Rectal smooth muscle tissue (tissue), 1 donor: ENCODE results near the gene ATP13A5.

Experiments
- H3K27ac ChIP-seq: one replicate; pipeline ENCODE4 v1.7.0; 2013; ENCODE audit warnings: low read depth, low read length, inconsistent platforms
- H3K27me3 ChIP-seq: one replicate; pipeline ENCODE4 v1.7.0; 2013; ENCODE audit warnings: low read length; ENCODE audit not compliant: control insufficient read depth, insufficient read depth
- H3K36me3 ChIP-seq: one replicate; pipeline ENCODE4 v1.7.0; 2013; ENCODE audit warnings: low read length; ENCODE audit not compliant: control insufficient read depth, insufficient read depth
- H3K4me1 ChIP-seq: one replicate; pipeline ENCODE4 v1.7.0; 2013; ENCODE audit warnings: low read length; ENCODE audit not compliant: control insufficient read depth, insufficient read depth
- H3K4me3 ChIP-seq: one replicate; pipeline ENCODE4 v1.7.0; 2013; ENCODE audit warnings: low read length
- H3K9ac ChIP-seq: one replicate; pipeline ENCODE4 v1.7.0; 2013; ENCODE audit warnings: low read length

The ATP13A5 gene, protein sequence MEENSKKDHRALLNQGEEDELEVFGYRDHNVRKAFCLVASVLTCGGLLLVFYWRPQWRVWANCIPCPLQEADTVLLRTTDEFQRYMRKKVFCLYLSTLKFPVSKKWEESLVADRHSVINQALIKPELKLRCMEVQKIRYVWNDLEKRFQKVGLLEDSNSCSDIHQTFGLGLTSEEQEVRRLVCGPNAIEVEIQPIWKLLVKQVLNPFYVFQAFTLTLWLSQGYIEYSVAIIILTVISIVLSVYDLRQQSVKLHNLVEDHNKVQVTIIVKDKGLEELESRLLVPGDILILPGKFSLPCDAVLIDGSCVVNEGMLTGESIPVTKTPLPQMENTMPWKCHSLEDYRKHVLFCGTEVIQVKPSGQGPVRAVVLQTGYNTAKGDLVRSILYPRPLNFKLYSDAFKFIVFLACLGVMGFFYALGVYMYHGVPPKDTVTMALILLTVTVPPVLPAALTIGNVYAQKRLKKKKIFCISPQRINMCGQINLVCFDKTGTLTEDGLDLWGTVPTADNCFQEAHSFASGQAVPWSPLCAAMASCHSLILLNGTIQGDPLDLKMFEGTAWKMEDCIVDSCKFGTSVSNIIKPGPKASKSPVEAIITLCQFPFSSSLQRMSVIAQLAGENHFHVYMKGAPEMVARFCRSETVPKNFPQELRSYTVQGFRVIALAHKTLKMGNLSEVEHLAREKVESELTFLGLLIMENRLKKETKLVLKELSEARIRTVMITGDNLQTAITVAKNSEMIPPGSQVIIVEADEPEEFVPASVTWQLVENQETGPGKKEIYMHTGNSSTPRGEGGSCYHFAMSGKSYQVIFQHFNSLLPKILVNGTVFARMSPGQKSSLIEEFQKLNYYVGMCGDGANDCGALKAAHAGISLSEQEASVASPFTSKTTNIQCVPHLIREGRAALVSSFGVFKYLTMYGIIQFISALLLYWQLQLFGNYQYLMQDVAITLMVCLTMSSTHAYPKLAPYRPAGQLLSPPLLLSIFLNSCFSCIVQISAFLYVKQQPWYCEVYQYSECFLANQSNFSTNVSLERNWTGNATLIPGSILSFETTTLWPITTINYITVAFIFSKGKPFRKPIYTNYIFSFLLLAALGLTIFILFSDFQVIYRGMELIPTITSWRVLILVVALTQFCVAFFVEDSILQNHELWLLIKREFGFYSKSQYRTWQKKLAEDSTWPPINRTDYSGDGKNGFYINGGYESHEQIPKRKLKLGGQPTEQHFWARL

DNA sequence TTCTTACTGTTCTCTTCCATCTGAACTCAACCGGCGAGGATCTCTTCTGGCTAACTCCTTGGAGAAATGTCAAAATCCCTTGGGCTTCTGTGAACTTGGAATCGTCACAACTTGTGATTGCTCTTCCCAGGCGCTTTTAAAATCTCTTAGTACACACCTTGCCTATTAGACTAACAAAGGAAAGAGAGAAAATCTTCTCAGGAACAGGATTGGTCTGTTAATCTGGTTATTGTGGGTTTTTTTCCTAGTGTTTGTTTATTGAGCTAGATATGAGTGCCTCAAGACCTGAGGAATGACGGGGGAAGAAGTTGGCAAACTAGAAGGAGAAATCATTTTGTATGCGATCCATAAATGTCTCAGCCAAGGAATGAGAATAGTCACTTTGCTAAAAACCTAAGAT lies at the start of gene ATP13A5:
Gene ATP13A5, minus strand, starts transcription at position 48 of the 400 bp plus-strand sequence. Its CDS starts 28 bp downstream, at position 20.
- Histone ChIP-seq H3K27me3 (no peaks in the 10 kb centered on the region), H3K4me3 (no peak within 1 kb of the TSS), H3K9ac (no peak within 1 kb of the TSS), H3K36me3 (no peaks in the 10 kb centered on the region), H3K4me1 (no peaks in the 10 kb centered on the region), H3K27ac (no peak within 1 kb of the TSS)

DNA sequence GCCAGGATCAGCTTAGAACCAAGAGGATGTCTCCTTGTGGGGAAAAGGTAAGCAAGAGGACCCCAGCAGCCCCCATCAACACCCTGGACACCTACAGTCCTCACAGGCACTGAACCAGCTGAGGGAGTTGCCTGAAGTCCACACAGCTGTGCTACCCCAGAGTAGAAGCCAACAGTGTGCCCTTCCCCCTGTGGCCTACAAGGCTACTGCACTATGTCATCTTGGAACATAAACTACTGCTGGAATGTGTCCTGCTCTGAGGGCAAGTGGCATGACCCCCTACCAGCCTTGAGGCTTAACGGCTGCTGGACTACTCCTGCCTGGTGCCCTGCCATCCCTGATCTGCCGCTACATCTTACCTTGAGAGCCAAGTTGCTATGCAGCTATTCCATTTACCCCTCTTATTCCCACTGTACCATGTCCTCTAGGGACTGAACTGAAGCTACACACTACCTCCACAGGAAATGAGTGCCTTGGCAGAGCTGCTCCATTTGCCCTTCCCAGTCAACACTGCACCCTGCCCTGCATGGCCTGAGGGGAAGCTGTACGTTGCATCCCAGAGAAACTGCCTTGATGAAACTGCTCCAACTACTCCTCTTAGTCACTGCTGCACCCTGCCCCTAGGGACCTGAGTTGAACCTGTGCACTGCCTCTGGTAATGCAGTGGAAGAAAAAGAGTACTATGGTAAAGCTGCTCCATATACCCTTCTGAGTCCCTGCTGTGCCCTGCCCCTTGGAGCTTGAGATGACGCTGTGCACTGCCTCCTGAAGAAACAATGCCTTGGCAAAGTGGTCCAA lies 40.2 kb upstream of the ATP13A5 start:
- Histone ChIP-seq H3K4me3 (no peak overlapping the region), H3K9ac (no peak overlapping the region), H3K36me3 (peaks cover 4% of the 10 kb centered on the region), H3K27ac (no peak overlapping the region), H3K4me1 (no peaks in the 10 kb centered on the region), H3K27me3 (no peaks in the 10 kb centered on the region)

DNA sequence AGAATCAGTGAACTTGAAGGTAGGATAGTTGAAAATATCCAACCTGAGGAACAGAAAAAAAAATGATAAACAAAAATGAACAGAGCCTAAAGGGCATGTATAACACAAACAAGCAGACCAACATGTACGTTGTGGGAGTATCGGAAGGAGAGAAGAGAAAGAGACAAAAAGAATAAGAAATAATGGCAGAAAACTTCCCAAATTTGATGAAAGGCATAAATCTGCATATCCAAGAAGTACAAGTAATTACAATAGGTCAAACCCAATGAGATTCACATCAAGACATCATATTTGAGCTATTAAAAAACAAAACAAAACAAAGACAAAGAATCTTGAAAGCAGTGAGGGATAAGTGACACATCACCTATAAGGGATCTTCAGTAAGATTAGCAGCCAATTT lies 38.1 kb upstream of the ATP13A5 start:
- Histone ChIP-seq H3K4me3 (no peak overlapping the region), H3K36me3 (peaks cover 4% of the 10 kb centered on the region), H3K27me3 (no peaks in the 10 kb centered on the region), H3K4me1 (no peaks in the 10 kb centered on the region), H3K9ac (no peak overlapping the region), H3K27ac (no peak overlapping the region)

DNA sequence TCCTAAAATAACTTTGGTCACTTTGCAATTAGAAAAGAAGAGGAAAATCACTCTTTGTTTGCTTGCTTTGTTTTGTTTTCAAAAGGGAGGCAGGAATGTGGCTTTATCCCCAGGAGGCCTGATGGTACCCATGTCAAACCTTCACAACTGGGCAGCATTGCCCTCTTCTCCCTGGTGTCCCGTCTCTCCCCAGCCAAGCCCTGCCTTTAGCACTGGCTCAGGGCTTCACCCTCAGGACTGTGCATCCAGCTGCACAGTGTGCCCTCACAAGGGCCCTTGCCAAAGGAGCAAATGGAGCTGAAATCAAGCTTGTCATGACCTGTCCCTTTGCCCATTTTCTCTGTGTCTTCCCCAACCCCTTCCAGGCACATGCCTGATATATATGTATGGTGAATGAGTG lies 29.1 kb upstream of the ATP13A5 start:
- no peaks in the 10 kb centered on the region for H3K27me3 ChIP-seq
- no peak overlapping the region for H3K9ac ChIP-seq
- no peak overlapping the region for H3K4me3 ChIP-seq
- no peak overlapping the region for H3K27ac ChIP-seq
- no peaks in the 10 kb centered on the region for H3K4me1 ChIP-seq
- H3K36me3 ChIP-seq = no peaks in the 10 kb centered on the region

DNA sequence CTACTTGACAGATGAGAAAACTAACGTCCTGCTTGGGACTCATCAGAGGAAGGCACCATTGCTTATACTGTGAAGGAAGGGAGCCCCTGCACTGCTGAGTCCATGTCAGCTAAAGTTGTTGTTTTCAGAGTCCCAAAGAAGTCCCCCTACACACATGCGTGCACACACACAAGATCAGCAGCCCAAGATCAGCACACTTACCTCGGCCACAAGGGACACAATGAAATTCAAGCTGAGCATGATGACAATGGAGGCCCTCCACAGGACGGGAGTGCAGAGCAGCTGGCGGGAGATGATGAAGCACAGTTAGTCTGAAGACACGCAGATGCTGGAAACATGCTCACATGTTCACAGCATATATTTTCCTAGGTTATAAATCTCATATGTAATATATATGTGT lies 28.6 kb upstream of the ATP13A5 start:
- no peak overlapping the region for H3K4me3 ChIP-seq
- no peaks in the 10 kb centered on the region for H3K27me3 ChIP-seq
- H3K27ac ChIP-seq = no peak overlapping the region
- H3K4me1 ChIP-seq = no peaks in the 10 kb centered on the region
- H3K9ac ChIP-seq = no peak overlapping the region
- no peaks in the 10 kb centered on the region for H3K36me3 ChIP-seq

DNA sequence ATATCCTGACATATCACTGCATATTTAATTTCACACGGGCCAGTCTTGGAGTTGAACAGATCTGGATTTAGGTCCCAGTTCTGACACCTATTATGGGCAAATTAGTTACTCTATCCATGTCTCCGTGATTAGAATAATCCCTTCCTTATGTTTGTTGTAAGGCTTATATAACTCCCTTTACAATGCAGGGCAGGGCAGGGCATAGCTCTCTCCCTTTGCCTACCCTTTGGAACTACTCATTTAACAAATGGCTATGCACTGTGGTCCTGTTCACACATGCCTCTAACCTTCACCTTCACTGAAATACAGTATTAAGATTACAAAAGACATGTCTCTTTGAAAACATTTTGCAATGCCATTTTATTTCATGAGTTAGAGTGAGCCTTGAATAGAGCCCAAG lies 24.8 kb upstream of the ATP13A5 start:
- no peaks in the 10 kb centered on the region for H3K4me1 ChIP-seq
- no peak overlapping the region for H3K27ac ChIP-seq
- H3K27me3 ChIP-seq = no peaks in the 10 kb centered on the region
- H3K9ac ChIP-seq = no peak overlapping the region
- no peaks in the 10 kb centered on the region for H3K36me3 ChIP-seq
- no peak overlapping the region for H3K4me3 ChIP-seq

DNA sequence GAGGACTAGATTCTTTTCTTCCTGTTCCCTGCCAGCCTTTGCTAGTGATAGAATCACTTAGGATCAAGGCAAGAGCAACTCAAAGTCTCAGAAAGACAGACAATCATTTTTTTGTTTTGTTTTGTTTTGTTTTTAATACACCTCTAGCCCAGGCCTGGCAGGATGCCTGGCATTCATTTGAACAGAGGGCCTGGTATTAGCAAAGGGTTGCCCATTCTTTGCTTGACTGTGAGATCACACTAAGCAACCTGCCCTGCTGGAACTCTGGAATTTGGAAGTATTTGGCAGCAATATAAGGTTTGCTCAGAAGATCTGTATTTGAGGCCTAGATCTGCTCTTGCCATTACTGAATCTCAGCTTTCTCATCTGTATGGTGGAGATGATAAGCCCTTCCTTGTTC lies 21.8 kb upstream of the ATP13A5 start:
- H3K9ac ChIP-seq = no peak overlapping the region
- no peaks in the 10 kb centered on the region for H3K4me1 ChIP-seq
- H3K4me3 ChIP-seq = no peak overlapping the region
- no peaks in the 10 kb centered on the region for H3K36me3 ChIP-seq
- H3K27ac ChIP-seq = no peak overlapping the region
- no peaks in the 10 kb centered on the region for H3K27me3 ChIP-seq

DNA sequence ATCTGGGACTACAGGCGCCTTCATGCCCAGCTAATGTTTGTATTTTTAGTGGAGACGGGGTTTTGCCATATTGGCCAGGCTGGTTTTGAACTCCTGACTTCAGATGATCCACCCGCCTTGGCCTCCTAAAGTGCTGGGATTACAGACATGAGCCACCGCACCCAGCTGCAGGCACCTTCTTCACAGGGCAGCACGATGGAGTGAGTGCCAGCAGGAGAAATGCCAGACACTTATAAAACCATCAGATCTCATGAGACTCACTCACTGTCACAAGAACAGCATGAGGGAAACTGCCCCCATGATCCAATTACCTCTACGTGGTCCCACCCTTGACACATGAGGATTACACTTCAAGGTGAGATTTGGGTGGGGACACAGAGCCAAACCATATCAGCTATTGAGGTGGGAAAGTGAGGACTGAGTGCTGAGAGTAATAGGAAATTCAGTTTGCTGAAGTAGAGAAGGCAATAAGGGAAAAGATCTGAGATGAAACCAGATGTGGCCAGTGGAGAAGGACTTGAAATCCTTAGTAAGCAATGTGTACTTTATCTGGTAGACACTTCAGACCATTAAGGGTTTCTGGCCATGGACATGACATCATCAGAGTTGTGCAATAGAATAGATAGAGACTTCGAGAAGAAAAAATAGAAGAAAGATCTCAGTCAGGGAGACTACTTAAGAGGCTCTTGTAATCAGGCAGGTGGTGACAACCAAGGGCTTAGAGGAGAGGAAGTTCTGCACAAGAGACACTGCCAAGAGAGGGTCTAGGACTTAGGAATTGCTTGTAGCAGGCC lies 18.1 kb upstream of the ATP13A5 start:
- no peak overlapping the region for H3K9ac ChIP-seq
- no peaks in the 10 kb centered on the region for H3K27me3 ChIP-seq
- no peak overlapping the region for H3K27ac ChIP-seq
- H3K36me3 ChIP-seq = no peaks in the 10 kb centered on the region
- H3K4me1 ChIP-seq = no peaks in the 10 kb centered on the region
- H3K4me3 ChIP-seq = no peak overlapping the region

DNA sequence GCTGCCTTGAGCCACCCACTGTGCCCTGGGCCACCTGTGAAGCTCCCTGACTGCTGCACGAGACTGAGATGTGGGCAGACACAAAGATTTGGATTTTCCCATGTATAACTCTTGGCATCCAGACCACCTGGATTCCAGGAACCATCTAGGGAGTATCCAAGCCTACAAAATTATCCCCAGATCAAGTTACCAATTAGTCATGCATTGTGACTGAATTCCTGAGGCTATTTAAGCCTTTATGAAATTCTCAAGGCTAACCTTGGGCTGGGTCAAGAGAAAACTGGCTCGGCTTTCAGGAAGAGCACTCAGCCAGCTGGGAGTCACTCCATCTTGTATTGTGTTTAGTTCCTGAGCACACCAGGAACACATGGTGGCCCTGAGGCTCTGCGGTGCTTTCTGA lies 13.3 kb upstream of the ATP13A5 start:
- no peaks in the 10 kb centered on the region for H3K36me3 ChIP-seq
- H3K27me3 ChIP-seq = no peaks in the 10 kb centered on the region
- H3K4me1 ChIP-seq = no peaks in the 10 kb centered on the region
- no peak overlapping the region for H3K9ac ChIP-seq
- H3K27ac ChIP-seq = no peak overlapping the region
- H3K4me3 ChIP-seq = no peak overlapping the region

DNA sequence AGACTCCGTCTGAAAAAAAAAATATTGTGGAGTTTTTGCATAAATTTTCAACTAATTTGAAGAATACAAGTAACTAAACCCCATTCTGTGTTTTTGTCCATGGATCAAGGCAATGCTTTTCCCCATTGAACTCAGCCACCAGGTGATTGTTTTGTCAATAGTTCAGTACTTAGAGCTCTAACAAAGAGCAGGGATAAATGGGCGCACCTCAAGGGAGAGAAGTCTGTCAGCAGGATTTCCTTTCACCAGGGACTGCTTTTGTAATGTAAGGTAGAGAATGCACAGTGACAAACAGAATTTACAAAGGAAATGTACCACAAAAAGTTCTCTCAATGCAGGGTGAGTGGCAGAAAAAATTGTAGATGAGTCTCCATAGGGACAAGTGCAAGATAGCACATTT lies 10.8 kb upstream of the ATP13A5 start:
- no peaks in the 10 kb centered on the region for H3K36me3 ChIP-seq
- no peaks in the 10 kb centered on the region for H3K4me1 ChIP-seq
- no peak overlapping the region for H3K27ac ChIP-seq
- no peak overlapping the region for H3K4me3 ChIP-seq
- H3K27me3 ChIP-seq = no peaks in the 10 kb centered on the region
- no peak overlapping the region for H3K9ac ChIP-seq

DNA sequence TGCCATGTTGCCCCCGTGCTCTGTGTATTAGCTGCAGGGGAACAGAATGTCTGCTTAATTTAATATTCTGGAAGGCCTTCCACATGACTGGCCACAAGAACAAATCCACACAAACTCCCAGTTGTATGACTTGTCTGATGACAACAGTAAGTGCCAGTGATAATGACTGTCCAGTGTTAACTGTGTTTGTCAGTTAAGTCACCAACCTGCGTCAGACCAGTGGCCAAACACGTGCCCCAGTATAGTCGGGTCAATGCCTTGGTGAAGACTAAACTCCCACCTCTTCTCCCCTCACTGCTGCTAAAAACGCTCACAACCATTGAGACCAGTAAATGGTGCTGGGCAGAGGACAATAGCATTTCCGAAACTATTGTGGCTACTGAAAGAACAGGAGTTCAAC lies 9.8 kb upstream of the ATP13A5 start:
- Histone ChIP-seq H3K27ac (no peak overlapping the region), H3K4me3 (no peak overlapping the region), H3K27me3 (no peaks in the 10 kb centered on the region), H3K36me3 (no peaks in the 10 kb centered on the region), H3K9ac (no peak overlapping the region), H3K4me1 (no peaks in the 10 kb centered on the region)
